ENCODE data around the gene RANBP9. TPM values are rescaled to one million over a fixed set of nuclear protein-coding genes. Genes with fewer than 3 reads are reported as not detected.

RANBP9 gene
- total RNA-seq, 1 donor from 2014 or later, result 42.1 TPM

DNA sequence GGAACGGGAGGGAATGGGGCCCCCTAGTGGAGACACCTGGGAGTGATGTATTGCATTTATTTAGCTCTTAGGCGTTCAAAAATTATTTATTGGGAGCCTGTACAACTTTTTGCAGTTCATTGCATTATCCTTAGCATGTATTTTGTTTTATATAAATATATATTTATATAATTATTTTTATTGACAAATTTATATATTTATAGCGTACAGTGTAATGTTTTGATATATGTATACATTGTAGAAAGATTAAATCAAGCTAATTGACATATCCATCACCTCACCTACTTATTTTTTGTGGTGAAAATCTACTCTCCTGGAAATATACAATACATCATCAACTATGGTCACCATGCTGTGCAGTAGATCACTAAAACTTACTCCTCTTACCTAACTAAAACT lies 136.3 kb downstream of the RANBP9 start:
- no peaks in the 10 kb centered on the region for H4K20me1 ChIP-seq (ENCODE audit: insufficient read depth, low read length)
- peaks cover 3% of the 10 kb centered on the region for H3K79me2 ChIP-seq (ENCODE audit: insufficient read depth, low read length)
- peak overlapping the region; percentile 90 for H3K9ac ChIP-seq (ENCODE audit: low read length)
- TF ChIP-seq EZH2 (IDR thresholded peaks at IDR 0.05; ENCODE audit: insufficient read depth, low read length) (no peak), CTCF (IDR thresholded peaks at IDR 0.05; ENCODE audit: insufficient read depth, low read depth, low read length) (peak; percentile 71)
- H3K27me3 Mint-ChIP-seq (ENCODE audit: low read depth, unreplicated experiment), result no peaks in the 10 kb centered on the region
- peak overlapping the region; percentile 86 for H3K4me3 ChIP-seq (ENCODE audit: insufficient read depth, low read depth, low read length)
- peak overlapping the region; percentile 80 for H3K27ac ChIP-seq (ENCODE audit: low read depth, low read length)
- FAIRE-seq, result no peak
- peak overlapping the region; percentile 96 for H3K4me2 ChIP-seq (ENCODE audit: low read length)
- peak overlapping the region; percentile 95 for H3K4me3 Mint-ChIP-seq (ENCODE audit: unreplicated experiment)
- no peak for DNase-seq (ENCODE audit: low read depth)
- H3K4me1 Mint-ChIP-seq (ENCODE audit: low read depth, unreplicated experiment), result peaks cover 5% of the 10 kb centered on the region
- no peaks in the 10 kb centered on the region for H3K27me3 ChIP-seq (ENCODE audit: insufficient read depth, low read length)
- H2AFZ ChIP-seq (ENCODE audit: low read depth, low read length), result peak overlapping the region; percentile 89
- peaks cover 6% of the 10 kb centered on the region for H3K36me3 Mint-ChIP-seq (ENCODE audit: low read depth, unreplicated experiment)
- H3K36me3 ChIP-seq (ENCODE audit: insufficient read depth, low read length), result no peaks in the 10 kb centered on the region
- H3K9me3 ChIP-seq (ENCODE audit: insufficient read depth, low read depth, low read length), result no peaks in the 10 kb centered on the region
- H3K9me3 Mint-ChIP-seq (ENCODE audit: unreplicated experiment), result peaks cover 2% of the 10 kb centered on the region
- peak overlapping the region; percentile 91 for H3K27ac Mint-ChIP-seq (ENCODE audit: unreplicated experiment)
- peaks cover 11% of the 10 kb centered on the region for H3K4me1 ChIP-seq (ENCODE audit: insufficient read depth, low read length)

DNA sequence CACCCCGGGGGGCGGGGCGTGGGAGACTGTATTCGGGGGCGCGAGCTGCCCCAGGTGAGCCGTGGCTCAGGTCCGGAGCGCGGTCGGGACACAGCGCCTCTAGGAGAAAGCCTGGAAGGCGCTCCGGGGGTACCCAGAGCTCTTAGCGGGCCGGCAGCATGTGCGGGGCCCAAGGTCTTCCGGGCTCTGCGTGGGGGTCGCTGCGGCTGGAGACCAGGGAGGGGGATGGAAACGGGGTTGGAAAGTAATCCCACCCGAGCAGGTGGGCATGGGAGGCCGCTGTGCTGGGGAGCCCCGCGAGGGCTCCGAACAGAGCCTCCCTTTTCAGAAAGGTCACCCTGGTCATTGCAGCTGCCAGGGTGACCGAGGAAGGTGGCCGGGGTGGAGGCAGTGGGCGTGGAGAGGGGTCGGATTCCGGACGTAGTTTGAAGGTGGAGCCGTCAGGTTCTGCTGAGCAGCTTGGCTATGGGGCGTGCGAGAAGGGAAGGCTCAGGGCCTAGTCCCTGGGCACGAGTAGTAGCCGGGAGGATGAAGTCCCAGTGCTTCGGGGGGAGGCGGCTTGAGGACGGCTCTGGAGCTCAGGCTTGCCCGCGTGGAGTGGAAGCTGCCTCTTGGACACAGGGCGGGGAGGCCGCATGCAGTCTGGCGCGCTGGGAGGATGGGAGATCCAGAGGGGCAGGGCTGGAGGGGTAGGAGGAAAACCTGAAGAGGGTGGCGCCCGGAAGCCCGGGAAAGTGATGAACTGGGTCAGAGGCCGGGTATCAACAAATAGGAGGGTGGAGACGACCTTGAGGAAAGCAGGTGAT lies 136.9 kb downstream of the RANBP9 start, which contains the start of gene SIRT5:
TSS of gene SIRT5 (plus strand) at position 31 of the 806 bp plus-strand sequence. CDS start 9,510 bp downstream, outside the sequence.
- Histone ChIP-seq H3K9ac (ENCODE audit: low read length) (peak within 1 kb of the TSS; percentile 90), H3K4me3 (ENCODE audit: insufficient read depth, low read depth, low read length) (peak within 1 kb of the TSS; percentile 86), H3K27ac (ENCODE audit: low read depth, low read length) (peak within 1 kb of the TSS; percentile 80), H3K4me2 (ENCODE audit: low read length) (peak within 1 kb of the TSS; percentile 96), H3K9me3 (ENCODE audit: insufficient read depth, low read depth, low read length) (no peaks in the 10 kb centered on the region), H3K36me3 (ENCODE audit: insufficient read depth, low read length) (no peaks in the 10 kb centered on the region), H3K4me1 (ENCODE audit: insufficient read depth, low read length) (peaks cover 11% of the 10 kb centered on the region), H4K20me1 (ENCODE audit: insufficient read depth, low read length) (no peaks in the 10 kb centered on the region), H3K79me2 (ENCODE audit: insufficient read depth, low read length) (peaks cover 3% of the 10 kb centered on the region), H2AFZ (ENCODE audit: low read depth, low read length) (peak within 1 kb of the TSS; percentile 89), H3K27me3 (ENCODE audit: insufficient read depth, low read length) (no peaks in the 10 kb centered on the region)
- H3K9me3 Mint-ChIP-seq (ENCODE audit: unreplicated experiment), result peaks cover 2% of the 10 kb centered on the region
- H3K4me3 Mint-ChIP-seq (ENCODE audit: unreplicated experiment), result peak within 1 kb of the TSS; percentile 95
- H3K36me3 Mint-ChIP-seq (ENCODE audit: low read depth, unreplicated experiment), result peaks cover 2% of the 10 kb centered on the region
- DNase-seq (ENCODE audit: low read depth), result peak; percentile 77
- H3K4me1 Mint-ChIP-seq (ENCODE audit: low read depth, unreplicated experiment), result peaks cover 5% of the 10 kb centered on the region
- no peak for FAIRE-seq
- TF ChIP-seq EZH2 (IDR thresholded peaks at IDR 0.05; ENCODE audit: insufficient read depth, low read length) (no peak), CTCF (IDR thresholded peaks at IDR 0.05; ENCODE audit: insufficient read depth, low read depth, low read length) (no peak)
- H3K27me3 Mint-ChIP-seq (ENCODE audit: low read depth, unreplicated experiment), result no peaks in the 10 kb centered on the region
- H3K27ac Mint-ChIP-seq (ENCODE audit: unreplicated experiment), result peak within 1 kb of the TSS; percentile 91

GRCh38 chr6:13574149-13574570 lies 137.5 kb downstream of the RANBP9 start:
- Histone ChIP-seq H4K20me1 (ENCODE audit: insufficient read depth, low read length) (no peaks in the 10 kb centered on the region), H3K27me3 (ENCODE audit: insufficient read depth, low read length) (no peaks in the 10 kb centered on the region), H3K9me3 (ENCODE audit: insufficient read depth, low read depth, low read length) (no peaks in the 10 kb centered on the region), H3K4me1 (ENCODE audit: insufficient read depth, low read length) (peaks cover 11% of the 10 kb centered on the region), H3K4me2 (ENCODE audit: low read length) (peak overlapping the region; percentile 96), H3K36me3 (ENCODE audit: insufficient read depth, low read length) (no peaks in the 10 kb centered on the region), H3K4me3 (ENCODE audit: insufficient read depth, low read depth, low read length) (peak overlapping the region; percentile 86), H3K27ac (ENCODE audit: low read depth, low read length) (peak overlapping the region; percentile 80), H3K79me2 (ENCODE audit: insufficient read depth, low read length) (peaks cover 3% of the 10 kb centered on the region), H3K9ac (ENCODE audit: low read length) (peak overlapping the region; percentile 90), H2AFZ (ENCODE audit: low read depth, low read length) (peak overlapping the region; percentile 89)
- Mint-ChIP-seq H3K9me3 (ENCODE audit: unreplicated experiment) (peaks cover 2% of the 10 kb centered on the region), H3K4me1 (ENCODE audit: low read depth, unreplicated experiment) (peaks cover 5% of the 10 kb centered on the region), H3K27me3 (ENCODE audit: low read depth, unreplicated experiment) (no peaks in the 10 kb centered on the region), H3K36me3 (ENCODE audit: low read depth, unreplicated experiment) (peaks cover 2% of the 10 kb centered on the region), H3K27ac (ENCODE audit: unreplicated experiment) (peak overlapping the region; percentile 91), H3K4me3 (ENCODE audit: unreplicated experiment) (peak overlapping the region; percentile 95)
- no peak for FAIRE-seq
- no peak for TF ChIP-seq CTCF (IDR thresholded peaks at IDR 0.05; ENCODE audit: insufficient read depth, low read depth, low read length)
- TF ChIP-seq EZH2 (IDR thresholded peaks at IDR 0.05; ENCODE audit: insufficient read depth, low read length), result no peak
- DNase-seq (ENCODE audit: low read depth), result peak; percentile 75
